Measurements from ENCODE around the gene B3GAT2.
"Not testable (repeated sequence)": the region's sequence is repeated elsewhere in the genome, so short reads cannot be mapped to it uniquely, and the experiment has no call there.

B3GAT2 gene

GRCh38 chr6:70952608-70953165 is 4.2 kb downstream of the B3GAT2 start:
- H3K4me1 ChIP-seq (ENCODE audit: low read length) = no peaks in the 10 kb centered on the region
- H3K27me3 ChIP-seq (replicated peaks; ENCODE audit: insufficient read depth, low read length) = no peaks in the 10 kb centered on the region
- TF ChIP-seq EZH2 (optimal IDR thresholded peaks at IDR 0.05; ENCODE audit: low read depth, low read length) (no peak), EZH2phosphoT487 (IDR thresholded peaks at IDR 0.05; ENCODE audit: low read length) (no peak)
- TF ChIP-seq, protein P1, sequence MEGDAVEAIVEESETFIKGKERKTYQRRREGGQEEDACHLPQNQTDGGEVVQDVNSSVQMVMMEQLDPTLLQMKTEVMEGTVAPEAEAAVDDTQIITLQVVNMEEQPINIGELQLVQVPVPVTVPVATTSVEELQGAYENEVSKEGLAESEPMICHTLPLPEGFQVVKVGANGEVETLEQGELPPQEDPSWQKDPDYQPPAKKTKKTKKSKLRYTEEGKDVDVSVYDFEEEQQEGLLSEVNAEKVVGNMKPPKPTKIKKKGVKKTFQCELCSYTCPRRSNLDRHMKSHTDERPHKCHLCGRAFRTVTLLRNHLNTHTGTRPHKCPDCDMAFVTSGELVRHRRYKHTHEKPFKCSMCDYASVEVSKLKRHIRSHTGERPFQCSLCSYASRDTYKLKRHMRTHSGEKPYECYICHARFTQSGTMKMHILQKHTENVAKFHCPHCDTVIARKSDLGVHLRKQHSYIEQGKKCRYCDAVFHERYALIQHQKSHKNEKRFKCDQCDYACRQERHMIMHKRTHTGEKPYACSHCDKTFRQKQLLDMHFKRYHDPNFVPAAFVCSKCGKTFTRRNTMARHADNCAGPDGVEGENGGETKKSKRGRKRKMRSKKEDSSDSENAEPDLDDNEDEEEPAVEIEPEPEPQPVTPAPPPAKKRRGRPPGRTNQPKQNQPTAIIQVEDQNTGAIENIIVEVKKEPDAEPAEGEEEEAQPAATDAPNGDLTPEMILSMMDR (IDR thresholded peaks at IDR 0.05; ENCODE audit: low read length) = no peak
- H3K9me2 ChIP-seq (replicated peaks; ENCODE audit: insufficient read depth, low read length) = no peaks in the 10 kb centered on the region
- no peaks in the 10 kb centered on the region for H3K9me3 ChIP-seq (replicated peaks; ENCODE audit: insufficient read depth, low read length)
- H3K9ac ChIP-seq (ENCODE audit: low read length) = no peak overlapping the region
- no peak overlapping the region for H2AFZ ChIP-seq (ENCODE audit: low read length)
- H3K27ac ChIP-seq (ENCODE audit: low read length) = no peak overlapping the region
- DNase-seq = no peak
- no peak overlapping the region for H3K4me2 ChIP-seq (ENCODE audit: low read depth, low read length)
- no peaks in the 10 kb centered on the region for H3F3A ChIP-seq (ENCODE audit: insufficient read depth, low read length)
- no peaks in the 10 kb centered on the region for H3K79me2 ChIP-seq (ENCODE audit: low read length)
- H3K36me3 ChIP-seq (replicated peaks; ENCODE audit: insufficient read depth, low read length) = no peaks in the 10 kb centered on the region
- no peaks in the 10 kb centered on the region for H4K20me1 ChIP-seq (ENCODE audit: insufficient read depth, low read length)
- H3K4me3 ChIP-seq (ENCODE audit: low read length) = no peak overlapping the region

DNA sequence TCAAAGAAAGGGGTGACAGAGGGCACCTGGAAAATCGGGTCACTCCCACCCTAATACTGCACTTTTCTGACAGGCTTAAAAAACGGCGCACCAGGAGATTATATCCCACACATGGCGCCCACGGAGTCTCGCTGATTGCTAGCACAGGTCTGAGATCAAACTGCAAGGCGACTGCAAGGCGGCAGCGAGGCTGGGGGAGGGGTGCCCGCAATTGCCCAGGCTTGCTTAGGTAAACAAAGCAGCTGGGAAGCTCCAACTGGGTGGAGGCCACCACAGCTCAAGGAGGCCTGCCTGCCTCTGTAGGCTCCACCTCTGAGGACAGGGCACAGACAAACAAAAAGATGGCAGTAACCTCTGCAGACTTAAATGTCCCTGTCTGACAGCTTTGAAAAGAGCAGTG is 12.5 kb downstream of the B3GAT2 start:
- H3K4me1 ChIP-seq (ENCODE audit: low read length) = not testable (repeated sequence)

DNA sequence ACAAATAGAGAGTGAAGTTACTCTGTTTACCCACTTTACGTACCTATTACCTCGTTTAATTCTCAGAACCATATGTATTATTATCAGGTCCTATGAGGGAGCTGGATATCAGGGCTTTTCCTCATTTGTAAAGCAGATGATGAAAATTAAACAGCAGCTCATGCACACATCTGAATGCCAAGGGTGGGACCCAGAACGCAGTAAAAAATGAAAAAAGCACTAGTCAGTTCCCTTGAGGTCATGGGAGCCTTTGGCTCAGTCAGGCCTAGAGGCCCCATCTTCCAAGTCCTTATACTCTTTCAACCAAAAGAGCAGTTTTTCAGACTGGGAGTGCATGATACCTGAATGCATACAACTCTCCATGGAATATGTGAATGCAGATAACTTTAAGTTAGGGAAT is 23.0 kb downstream of the B3GAT2 start:
- H4K20me1 ChIP-seq (ENCODE audit: insufficient read depth, low read length) = no peaks in the 10 kb centered on the region
- no peak overlapping the region for H3K4me2 ChIP-seq (ENCODE audit: low read depth, low read length)
- H3K9me2 ChIP-seq (replicated peaks; ENCODE audit: insufficient read depth, low read length) = no peaks in the 10 kb centered on the region
- H3K27ac ChIP-seq (ENCODE audit: low read length) = no peak overlapping the region
- no peaks in the 10 kb centered on the region for H3K36me3 ChIP-seq (replicated peaks; ENCODE audit: insufficient read depth, low read length)
- no peak for DNase-seq
- H2AFZ ChIP-seq (ENCODE audit: low read length) = no peak overlapping the region
- H3K79me2 ChIP-seq (ENCODE audit: low read length) = no peaks in the 10 kb centered on the region
- H3K9me3 ChIP-seq (replicated peaks; ENCODE audit: insufficient read depth, low read length) = no peaks in the 10 kb centered on the region
- H3K27me3 ChIP-seq (replicated peaks; ENCODE audit: insufficient read depth, low read length) = no peaks in the 10 kb centered on the region
- no peak overlapping the region for H3K4me3 ChIP-seq (ENCODE audit: low read length)
- no peak overlapping the region for H3K9ac ChIP-seq (ENCODE audit: low read length)
- no peaks in the 10 kb centered on the region for H3F3A ChIP-seq (ENCODE audit: insufficient read depth, low read length)
- TF ChIP-seq EZH2phosphoT487 (IDR thresholded peaks at IDR 0.05; ENCODE audit: low read length) (no peak), EZH2 (optimal IDR thresholded peaks at IDR 0.05; ENCODE audit: low read depth, low read length) (no peak)
- TF ChIP-seq, protein P1 (IDR thresholded peaks at IDR 0.05; ENCODE audit: low read length) = no peak
- H3K4me1 ChIP-seq (ENCODE audit: low read length) = no peaks in the 10 kb centered on the region

More for the DNA sequence above, 12.5 kb downstream of the B3GAT2 start:
- DNase-seq; H3K9ac ChIP-seq (ENCODE audit: low read length); H3K27me3 ChIP-seq (replicated peaks; ENCODE audit: insufficient read depth, low read length); H3K79me2 ChIP-seq (ENCODE audit: low read length); H3K9me2 ChIP-seq (replicated peaks; ENCODE audit: insufficient read depth, low read length); H4K20me1 ChIP-seq (ENCODE audit: insufficient read depth, low read length); H3F3A ChIP-seq (ENCODE audit: insufficient read depth, low read length); H3K4me3 ChIP-seq (ENCODE audit: low read length); H3K27ac ChIP-seq (ENCODE audit: low read length); H3K9me3 ChIP-seq (replicated peaks; ENCODE audit: insufficient read depth, low read length); H3K4me2 ChIP-seq (ENCODE audit: low read depth, low read length); H3K36me3 ChIP-seq (replicated peaks; ENCODE audit: insufficient read depth, low read length); H2AFZ ChIP-seq (ENCODE audit: low read length): not testable (repeated sequence)

GRCh38 chr6:70905742-70906141 is 51.1 kb downstream of the B3GAT2 start:
- no peaks in the 10 kb centered on the region for H3K79me2 ChIP-seq (ENCODE audit: low read length)
- no peaks in the 10 kb centered on the region for H3K4me1 ChIP-seq (ENCODE audit: low read length)
- H3K4me3 ChIP-seq (ENCODE audit: low read length) = no peak overlapping the region
- no peaks in the 10 kb centered on the region for H3K27me3 ChIP-seq (replicated peaks; ENCODE audit: insufficient read depth, low read length)
- H3K4me2 ChIP-seq (ENCODE audit: low read depth, low read length) = no peak overlapping the region
- H3K36me3 ChIP-seq (replicated peaks; ENCODE audit: insufficient read depth, low read length) = no peaks in the 10 kb centered on the region
- no peak overlapping the region for H3K9ac ChIP-seq (ENCODE audit: low read length)
- no peaks in the 10 kb centered on the region for H3K9me2 ChIP-seq (replicated peaks; ENCODE audit: insufficient read depth, low read length)
- no peak overlapping the region for H2AFZ ChIP-seq (ENCODE audit: low read length)
- H3K9me3 ChIP-seq (replicated peaks; ENCODE audit: insufficient read depth, low read length) = no peaks in the 10 kb centered on the region
- H4K20me1 ChIP-seq (ENCODE audit: insufficient read depth, low read length) = no peaks in the 10 kb centered on the region
- no peak overlapping the region for H3K27ac ChIP-seq (ENCODE audit: low read length)
- no peak for DNase-seq
- no peaks in the 10 kb centered on the region for H3F3A ChIP-seq (ENCODE audit: insufficient read depth, low read length)
- TF ChIP-seq, protein P1 (IDR thresholded peaks at IDR 0.05; ENCODE audit: low read length) = no peak
- no peak for TF ChIP-seq EZH2 (optimal IDR thresholded peaks at IDR 0.05; ENCODE audit: low read depth, low read length)
- no peak for TF ChIP-seq EZH2phosphoT487 (IDR thresholded peaks at IDR 0.05; ENCODE audit: low read length)

All from MM.1S (cell line).